Sigmoid colon (tissue), 4 donors: Measurements from ENCODE around the gene CCER1.

Experiments
- EP300 ChIP-seq, 4 donors: sonication (generic); formaldehyde crosslinking; IDR thresholded peaks; one replicate each; pipeline ENCODE4 v1.6.1; 2017; ENCODE audit warnings: antibody characterized with exemption in 4 of 4
- POLR2A ChIP-seq, 2 donors: fragments of 450-650 bp; IDR thresholded peaks; one replicate each; pipeline ENCODE4 v1.6.1; 2016; ENCODE audit warnings: antibody characterized with exemption in 2 of 2, mild to moderate bottlenecking in 2 of 2, moderate library complexity in 2 of 2
- POLR2AphosphoS5 ChIP-seq, 4 donors: sonication (generic); formaldehyde crosslinking; IDR thresholded peaks; one replicate each; pipeline ENCODE4 v1.6.1; 2017; ENCODE audit warnings: antibody characterized with exemption in 4 of 4
- TF ChIP-seq, protein P1 (sequence below), 4 experiments: fragments of 450-650 bp in 3 of 4; fragments of 200-600 bp in 1 of 4; IDR thresholded peaks; one replicate each; pipeline ENCODE4 v1.5.1; 2016 to 2019; ENCODE audit warnings: antibody characterized with exemption in 4 of 4, mild to moderate bottlenecking in 3 of 4, moderate library complexity in 2 of 4

DNA sequence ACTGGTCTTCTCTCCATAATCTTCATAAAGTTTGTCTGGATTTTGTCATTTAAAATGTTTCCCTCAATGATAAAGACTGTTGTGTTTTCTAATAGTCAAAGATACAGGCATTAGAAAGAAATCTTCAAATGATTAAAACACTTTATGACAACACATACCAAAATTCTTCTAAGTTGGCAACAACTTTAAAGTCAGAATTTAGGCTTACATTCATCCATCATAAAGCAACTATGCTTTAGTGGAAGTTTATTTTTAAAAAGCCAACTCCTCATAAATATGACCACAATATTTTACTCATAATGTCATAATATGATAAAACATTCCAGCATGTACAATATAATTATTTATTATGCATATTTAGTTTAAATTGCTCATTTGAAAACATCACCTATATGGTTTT is 17.2 kb upstream of the CCER1 start:
- TF ChIP-seq, protein P1, sequence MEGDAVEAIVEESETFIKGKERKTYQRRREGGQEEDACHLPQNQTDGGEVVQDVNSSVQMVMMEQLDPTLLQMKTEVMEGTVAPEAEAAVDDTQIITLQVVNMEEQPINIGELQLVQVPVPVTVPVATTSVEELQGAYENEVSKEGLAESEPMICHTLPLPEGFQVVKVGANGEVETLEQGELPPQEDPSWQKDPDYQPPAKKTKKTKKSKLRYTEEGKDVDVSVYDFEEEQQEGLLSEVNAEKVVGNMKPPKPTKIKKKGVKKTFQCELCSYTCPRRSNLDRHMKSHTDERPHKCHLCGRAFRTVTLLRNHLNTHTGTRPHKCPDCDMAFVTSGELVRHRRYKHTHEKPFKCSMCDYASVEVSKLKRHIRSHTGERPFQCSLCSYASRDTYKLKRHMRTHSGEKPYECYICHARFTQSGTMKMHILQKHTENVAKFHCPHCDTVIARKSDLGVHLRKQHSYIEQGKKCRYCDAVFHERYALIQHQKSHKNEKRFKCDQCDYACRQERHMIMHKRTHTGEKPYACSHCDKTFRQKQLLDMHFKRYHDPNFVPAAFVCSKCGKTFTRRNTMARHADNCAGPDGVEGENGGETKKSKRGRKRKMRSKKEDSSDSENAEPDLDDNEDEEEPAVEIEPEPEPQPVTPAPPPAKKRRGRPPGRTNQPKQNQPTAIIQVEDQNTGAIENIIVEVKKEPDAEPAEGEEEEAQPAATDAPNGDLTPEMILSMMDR (IDR thresholded peaks at IDR 0.05): no peak
- TF ChIP-seq POLR2AphosphoS5 (IDR thresholded peaks at IDR 0.05) (no peak), EP300 (IDR thresholded peaks at IDR 0.05) (no peak), POLR2A (IDR thresholded peaks at IDR 0.05) (no peak)
